NCI-H1930 (cell line): Measurements from ENCODE around the gene IGF1R.
A peak's percentile ranks its signal among the peaks of the same experiment; 100 is the strongest.
"Not testable (repeated sequence)": the region's sequence is repeated elsewhere in the genome, so short reads cannot be mapped to it uniquely, and the experiment has no call there.

Source experiments
- DNase-seq, 2 experiments: peaks; one replicate each; lab custom pipeline; 2025; lab: John Stamatoyannopoulos, UW

IGF1R gene

GRCh38 chr15:98647774-98648653, at the start of gene IGF1R:
IGF1R (plus strand) TSS chr15:98648539; CDS start chr15:98649582, 1,043 bp downstream.
- DNase-seq = peak; percentile 52 to 86

DNA sequence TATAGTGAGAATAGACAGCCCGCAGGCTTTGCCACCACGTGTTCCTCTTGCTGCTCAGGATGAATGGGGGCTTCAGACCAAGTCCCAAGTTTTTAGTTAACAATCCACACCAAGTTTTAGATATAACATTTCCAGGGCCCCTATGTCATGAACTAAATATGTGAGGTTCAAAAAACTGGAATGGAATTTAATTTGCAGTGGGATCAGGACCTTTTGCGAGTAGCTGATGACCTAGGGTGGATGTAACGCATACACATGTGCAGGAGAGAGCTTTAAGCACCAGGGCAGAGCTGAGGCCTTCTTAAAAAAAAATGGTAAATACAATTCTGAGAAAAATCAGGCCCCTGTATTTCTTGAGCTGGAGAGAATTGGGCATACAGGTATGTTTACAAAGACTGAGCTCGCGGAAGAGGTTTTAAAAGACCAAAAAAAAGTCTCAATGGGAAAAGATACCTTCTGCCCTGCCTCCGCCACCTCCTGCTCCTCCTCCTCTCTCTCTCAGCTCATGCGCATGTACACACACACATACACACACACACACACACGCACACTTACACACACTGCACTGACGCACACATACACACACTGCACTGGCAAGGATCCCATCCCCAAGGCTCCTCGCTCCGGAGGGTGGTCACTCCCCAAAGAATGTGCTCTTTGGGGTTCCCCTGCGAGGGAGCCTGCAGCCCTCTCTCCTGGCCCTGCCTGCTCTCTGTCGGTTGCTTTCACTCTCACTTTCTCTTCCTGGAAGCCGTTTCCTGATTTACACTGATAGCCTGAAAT, 48.2 kb upstream of the IGF1R start:
- no peak for DNase-seq

DNA sequence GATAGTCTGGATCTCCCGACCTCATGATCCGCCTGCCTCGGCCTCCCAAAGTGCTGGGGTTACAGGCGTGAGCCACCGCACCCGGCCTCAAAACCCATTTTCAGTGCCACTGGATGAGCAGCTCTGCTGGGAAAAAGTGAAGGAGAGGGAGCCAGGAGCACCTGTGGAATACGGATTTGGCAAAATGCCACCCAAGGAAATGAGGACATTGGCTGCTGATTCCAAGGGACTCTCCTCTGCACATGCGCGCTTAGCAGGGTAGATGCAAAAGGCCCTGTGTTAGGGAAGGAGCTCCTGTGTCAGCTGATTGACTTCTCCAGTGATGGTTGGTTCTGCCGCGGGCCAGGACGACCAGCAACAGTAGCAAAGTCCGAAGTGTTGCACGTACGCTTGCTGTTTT, 43.4 kb upstream of the IGF1R start:
- DNase-seq = no peak

DNA sequence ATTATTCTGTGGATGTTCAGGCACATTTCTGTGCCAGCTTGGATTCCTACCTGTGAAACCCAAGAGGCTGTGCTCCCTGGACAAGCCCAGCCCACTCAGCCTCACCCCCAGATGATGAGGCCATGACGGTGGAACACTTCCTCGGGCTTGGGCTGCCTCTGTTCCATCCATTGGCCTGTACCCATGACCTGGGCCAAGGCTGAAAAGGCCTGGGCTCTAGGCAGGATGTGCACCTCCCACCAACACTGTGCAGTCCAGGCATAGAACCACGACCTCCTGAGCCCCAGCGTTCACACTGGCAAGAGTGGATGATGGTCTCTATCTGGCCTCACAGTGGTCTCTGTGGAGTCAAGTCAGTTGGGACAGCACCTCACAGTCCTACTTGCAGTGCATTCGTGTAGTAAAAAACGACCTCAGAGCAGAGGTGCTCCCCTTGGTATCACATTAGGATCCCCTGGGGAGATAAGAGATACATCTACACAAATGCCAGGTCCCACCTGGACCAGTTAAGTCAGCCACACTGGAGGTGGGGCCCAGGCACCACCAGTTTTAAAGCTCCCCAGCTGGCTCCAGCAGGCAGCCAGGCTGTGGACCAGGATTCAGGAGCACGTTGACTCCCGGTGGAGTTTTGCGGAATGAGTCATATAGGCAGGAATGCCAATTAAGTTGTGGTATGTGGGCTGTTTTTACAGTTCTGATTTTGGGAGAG, 39.0 kb upstream of the IGF1R start:
- no peak for DNase-seq

- DNase-seq = no peak
Measured at GRCh38 chr15:98610991-98611390, 37.3 kb upstream of the IGF1R start.

- DNase-seq = no peak
Measured at GRCh38 chr15:98611808-98612207, 36.5 kb upstream of the IGF1R start.

DNA sequence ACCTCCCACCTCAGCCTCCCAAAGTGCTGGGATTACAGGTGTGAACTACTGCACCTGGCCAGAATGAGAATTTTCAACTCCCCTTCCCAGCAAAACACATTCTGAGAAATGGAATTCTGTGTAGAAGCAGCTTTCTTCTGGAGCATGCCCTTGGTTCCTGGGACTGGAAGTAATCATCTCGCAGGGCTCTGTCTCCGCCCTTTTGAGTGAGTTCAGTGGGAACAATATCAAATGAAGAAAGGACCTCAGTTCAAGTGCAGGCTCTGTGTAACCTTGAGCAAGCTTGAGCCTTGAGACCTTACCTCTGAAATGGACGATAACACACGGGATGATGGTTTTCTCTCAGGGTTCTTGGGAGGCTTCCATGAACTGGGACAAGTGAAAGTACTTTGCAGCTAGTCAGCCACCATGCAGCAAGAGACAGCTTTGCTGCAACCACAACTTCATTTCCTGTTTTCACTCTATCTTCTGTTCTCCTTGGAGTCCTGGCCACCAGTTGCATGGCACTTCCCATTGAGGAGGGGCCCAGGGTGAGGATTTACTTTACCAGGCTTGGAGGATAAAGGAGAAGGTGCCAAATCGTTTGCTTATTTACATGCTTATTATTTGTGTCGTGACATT, 35.7 kb upstream of the IGF1R start:
- DNase-seq = no peak

GRCh38 chr15:98614681-98615080, 33.7 kb upstream of the IGF1R start:
- DNase-seq = no peak

- DNase-seq = no peak
Measured at GRCh38 chr15:98616397-98616796, 31.9 kb upstream of the IGF1R start.

DNA sequence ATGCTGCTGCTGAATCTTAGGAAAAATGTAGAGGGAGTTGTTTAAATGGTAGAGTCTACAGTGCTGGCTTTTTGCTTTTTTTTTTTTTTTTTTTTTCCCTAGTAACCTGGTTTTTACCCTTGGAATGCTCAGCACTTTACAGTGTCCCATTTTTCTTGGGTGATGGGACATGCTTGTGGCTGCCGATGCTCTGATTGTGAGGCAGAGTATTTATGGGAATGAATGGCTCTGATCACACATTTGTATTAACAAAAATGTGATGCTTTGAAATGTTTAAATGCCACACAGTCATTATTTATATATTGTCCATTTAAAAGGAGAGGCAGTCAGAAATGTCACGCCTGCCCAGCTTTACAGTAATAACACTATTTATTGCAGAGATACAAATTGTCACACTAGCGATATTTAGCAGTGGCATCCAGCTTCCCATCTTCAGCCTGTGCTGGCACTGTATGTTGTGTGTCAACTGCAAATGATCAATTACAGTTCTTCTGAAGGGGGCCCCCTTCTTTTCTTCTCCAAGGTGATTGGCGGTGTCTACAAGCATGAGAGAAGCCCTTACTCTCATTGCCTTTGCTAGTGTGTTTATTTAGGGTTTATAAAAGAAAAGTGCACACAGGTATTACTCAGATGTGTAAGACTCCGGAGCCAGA, 30.9 kb upstream of the IGF1R start:
- no peak for DNase-seq

GRCh38 chr15:98618576-98618975, 29.8 kb upstream of the IGF1R start:
- DNase-seq = not testable (repeated sequence)

- no peak for DNase-seq
Measured at GRCh38 chr15:98620020-98620419, 28.3 kb upstream of the IGF1R start.

GRCh38 chr15:98621021-98621420, 27.3 kb upstream of the IGF1R start:
- DNase-seq = no peak

GRCh38 chr15:98625614-98626013, 22.7 kb upstream of the IGF1R start:
- DNase-seq = no peak

- DNase-seq = no peak
Measured at GRCh38 chr15:98626153-98626552, 22.2 kb upstream of the IGF1R start.

DNA sequence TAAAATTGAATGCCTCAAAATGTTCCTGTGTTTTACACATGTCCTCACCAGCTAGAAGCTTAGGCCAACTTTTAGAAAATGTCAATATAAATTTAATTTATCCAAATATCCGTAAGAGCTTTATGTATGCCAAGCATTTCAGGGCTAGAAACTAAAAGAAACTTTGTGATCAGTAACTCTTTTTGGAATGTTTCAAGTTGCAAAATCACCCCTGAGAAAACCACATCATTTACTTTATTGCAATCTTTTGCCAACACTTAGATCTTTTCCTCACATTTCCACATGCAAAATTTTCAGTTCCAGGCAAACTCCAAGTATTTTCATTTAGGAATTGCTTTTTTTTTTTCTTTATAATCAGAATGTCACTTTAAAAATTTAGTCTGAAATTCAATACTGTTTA, 20.1 kb upstream of the IGF1R start:
- DNase-seq = no peak

- no peak for DNase-seq
Measured at GRCh38 chr15:98635848-98636247, 12.5 kb upstream of the IGF1R start.

DNA sequence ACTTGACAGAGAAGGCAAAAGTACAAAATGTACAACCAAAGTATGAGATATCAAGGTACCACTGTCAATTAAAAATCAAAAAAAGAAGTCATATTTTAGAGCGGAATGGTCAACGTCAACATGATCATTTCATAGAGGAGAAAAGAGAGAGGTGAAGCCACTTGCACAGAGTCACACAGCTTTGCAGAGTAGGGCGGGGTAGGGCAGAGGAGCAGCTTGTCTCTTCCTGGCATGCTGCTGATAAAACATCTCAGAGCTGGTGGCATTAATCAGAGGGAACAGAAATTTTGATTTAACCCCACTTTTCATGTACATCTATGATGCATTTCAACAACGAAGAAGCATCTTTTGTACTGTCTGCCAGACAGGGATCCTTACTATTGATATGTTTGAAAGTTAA, 5.2 kb upstream of the IGF1R start:
- no peak for DNase-seq

DNA sequence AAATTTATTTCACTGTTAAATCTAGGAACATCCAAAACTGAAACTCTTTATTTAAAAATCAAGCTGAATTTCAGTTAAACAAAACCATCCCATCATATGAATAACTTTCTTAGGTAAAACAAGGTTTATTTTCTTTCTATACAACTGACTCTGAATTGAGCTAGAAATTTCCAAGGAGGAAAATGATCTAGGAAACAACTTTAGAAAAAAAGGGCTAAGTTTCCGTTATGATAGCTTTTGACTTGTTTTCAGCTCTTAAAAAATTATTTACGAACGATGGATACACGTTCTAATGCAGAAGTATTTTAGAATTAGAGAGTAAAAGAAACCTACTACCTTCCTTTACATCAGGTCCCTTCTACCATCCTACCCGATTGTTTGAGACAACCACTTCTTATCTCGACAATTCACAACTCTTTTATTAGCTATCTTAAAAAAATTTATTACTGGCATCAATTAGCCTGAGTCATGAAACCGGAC, 1.8 kb upstream of the IGF1R start:
- no peak for DNase-seq

GRCh38 chr15:98647026-98647773, 1.1 kb upstream of the IGF1R start:
- DNase-seq = peak; percentile 67 to 83
